ENCODE measurements around the gene SERPINB1. TPM values are rescaled to one million over a fixed set of nuclear protein-coding genes. Genes with fewer than 3 reads are reported as not detected.
A peak's percentile ranks its signal among the peaks of the same experiment; 100 is the strongest.
"Not testable (repeated sequence)": the region's sequence is repeated elsewhere in the genome, so short reads cannot be mapped to it uniquely, and the experiment has no call there.

SERPINB1 gene
- total RNA-seq, 6 experiments from 2014 or later: 21.1 to 39.2 (median 29.3) TPM

- no peaks in the 10 kb centered on the region for H3K36me3 Mint-ChIP-seq (ENCODE audit: low read depth)
- H3K4me1 Mint-ChIP-seq (ENCODE audit: low read depth): peaks cover 14% of the 10 kb centered on the region
- no peaks in the 10 kb centered on the region for H3K9me3 Mint-ChIP-seq
- H3K27me3 Mint-ChIP-seq (ENCODE audit: insufficient read depth): peaks cover 13% of the 10 kb centered on the region
- no peak for DNase-seq
- no peak for TF ChIP-seq CTCF (IDR thresholded peaks at IDR 0.05)
- no peak overlapping the region for H3K4me3 Mint-ChIP-seq
- no peak overlapping the region for H3K27ac Mint-ChIP-seq
Observed at GRCh38 chr6:2803731-2804429, 37.8 kb downstream of the SERPINB1 start.

- H3K36me3 Mint-ChIP-seq (ENCODE audit: low read depth): no peaks in the 10 kb centered on the region
- peaks cover 12% of the 10 kb centered on the region for H3K27me3 Mint-ChIP-seq (ENCODE audit: insufficient read depth)
- no peak overlapping the region for H3K27ac Mint-ChIP-seq
- peaks cover 11% of the 10 kb centered on the region for H3K4me1 Mint-ChIP-seq (ENCODE audit: low read depth)
- no peak for DNase-seq
- no peak for TF ChIP-seq CTCF (IDR thresholded peaks at IDR 0.05)
- H3K4me3 Mint-ChIP-seq: no peak overlapping the region
- H3K9me3 Mint-ChIP-seq: no peaks in the 10 kb centered on the region
Observed at GRCh38 chr6:2802521-2803060, 39.1 kb downstream of the SERPINB1 start.

GRCh38 chr6:2801687-2802086 lies 40.0 kb downstream of the SERPINB1 start:
- not testable (repeated sequence) for H3K4me1 Mint-ChIP-seq (ENCODE audit: low read depth); DNase-seq; H3K27me3 Mint-ChIP-seq (ENCODE audit: insufficient read depth); H3K36me3 Mint-ChIP-seq (ENCODE audit: low read depth); H3K9me3 Mint-ChIP-seq; H3K4me3 Mint-ChIP-seq; H3K27ac Mint-ChIP-seq

GRCh38 chr6:2800552-2801316 lies 40.9 kb downstream of the SERPINB1 start:
- Mint-ChIP-seq H3K27ac (no peak overlapping the region), H3K4me3 (no peak overlapping the region), H3K27me3 (ENCODE audit: insufficient read depth) (peaks cover 10% of the 10 kb centered on the region), H3K36me3 (ENCODE audit: low read depth) (no peaks in the 10 kb centered on the region), H3K4me1 (ENCODE audit: low read depth) (peaks cover 9% of the 10 kb centered on the region), H3K9me3 (no peaks in the 10 kb centered on the region)
- no peak for TF ChIP-seq CTCF (IDR thresholded peaks at IDR 0.05)
- no peak for DNase-seq

GRCh38 chr6:2799936-2800527 lies 41.6 kb downstream of the SERPINB1 start:
- Mint-ChIP-seq H3K4me1 (ENCODE audit: low read depth) (peaks cover 9% of the 10 kb centered on the region), H3K9me3 (no peaks in the 10 kb centered on the region), H3K27ac (no peak overlapping the region), H3K4me3 (no peak overlapping the region), H3K36me3 (ENCODE audit: low read depth) (no peaks in the 10 kb centered on the region), H3K27me3 (ENCODE audit: insufficient read depth) (peaks cover 10% of the 10 kb centered on the region)
- DNase-seq: peak; percentile 7
- TF ChIP-seq CTCF (IDR thresholded peaks at IDR 0.05): no peak

Data from HFFc6 (cell line).